A549 treated with RU486 at 1 μM for 4 hours (cell line): ENCODE results near the gene CHCHD1. TPM values are rescaled to one million over a fixed set of nuclear protein-coding genes. Genes with fewer than 3 reads are reported as not detected.

Experiments used
- total RNA-seq: library from RNA; stranded (reverse); fragments of 200-300 nt; extraction: Qiagen RNA extraction; gene quantifications from 5 replicates; pipeline ENCODE4 v1.2.3, GENCODE V29; 2022; ENCODE audit warnings: low read depth

Gene CHCHD1
- total RNA-seq: 62.9 to 70.8 TPM (median 69.1 TPM) in 5 replicates

GRCh38 chr10:73781879-73782748 lies at the start of gene CHCHD1:
Gene CHCHD1 (plus strand): TSS chr10:73782048. CDS start chr10:73782076, 28 bp downstream.

GRCh38 chr10:73743905-73744663 lies 37.8 kb upstream of the CHCHD1 start, which contains the start of gene SEC24C:
Gene SEC24C (plus strand): TSS chr10:73744372. CDS start chr10:73746833, 2,461 bp downstream.

GRCh38 chr10:73785211-73785720 lies 3.4 kb downstream of the CHCHD1 start, which contains the start of gene ZSWIM8:
Gene ZSWIM8 (plus strand): TSS chr10:73785606. CDS start chr10:73785879, 273 bp downstream.

Other genes with a start within 250 kb of the CHCHD1 start
- 10.1 to 12.5 TPM (median 11.9 TPM) in 5 replicates for gene USP54, start 190.7 kb upstream of the CHCHD1 start, total RNA-seq
- gene MYOZ1, start 140.6 kb upstream of the CHCHD1 start, total RNA-seq: not detected in 5 replicates
- 0.03 TPM in 1 of 5 replicates, not detected in the others for gene SYNPO2L, start 126.0 kb upstream of the CHCHD1 start, total RNA-seq
- gene AGAP5, start 83.9 kb upstream of the CHCHD1 start, total RNA-seq: 1.4 to 2.9 TPM (median 2.4 TPM) in 5 replicates
- 46.0 to 59.3 TPM (median 57.7 TPM) in 5 replicates for gene SEC24C, start 37.7 kb upstream of the CHCHD1 start, total RNA-seq
- 30.7 to 41.1 TPM (median 40.0 TPM) in 5 replicates for gene ZSWIM8, start 3.6 kb downstream of the CHCHD1 start, total RNA-seq
- gene NDST2, start 29.6 kb downstream of the CHCHD1 start, total RNA-seq: 11.5 to 19.4 TPM (median 16.4 TPM) in 5 replicates
- gene CAMK2G, start 92.5 kb downstream of the CHCHD1 start, total RNA-seq: 15.6 to 19.0 TPM (median 18.5 TPM) in 5 replicates
- gene PLAU, start 129.1 kb downstream of the CHCHD1 start, total RNA-seq: 119 to 135 TPM (median 123 TPM) in 5 replicates
- gene VCL, start 216.1 kb downstream of the CHCHD1 start, total RNA-seq: 88.3 to 128 TPM (median 113 TPM) in 5 replicates